ENCODE data around the gene WSB1.

GRCh38 chr17:27352448-27353032 is 58.6 kb downstream of the WSB1 start:
- TF ChIP-seq EZH2 (IDR thresholded peaks at IDR 0.05; ENCODE audit: low read length, unreplicated experiment) (no peak), CTCF (conservative IDR thresholded peaks at IDR 0.05; ENCODE audit: low read depth, low read length) (no peak), EZH2phosphoT487 (IDR thresholded peaks at IDR 0.05; ENCODE audit: borderline replicate concordance, low read length) (no peak)
